ENCODE results near the gene LCN9. TPM values are rescaled to one million over a fixed set of nuclear protein-coding genes. Genes with fewer than 3 reads are reported as not detected.
"Not testable (repeated sequence)": the region's sequence is repeated elsewhere in the genome, so short reads cannot be mapped to it uniquely, and the experiment has no call there.

LCN9 gene, protein sequence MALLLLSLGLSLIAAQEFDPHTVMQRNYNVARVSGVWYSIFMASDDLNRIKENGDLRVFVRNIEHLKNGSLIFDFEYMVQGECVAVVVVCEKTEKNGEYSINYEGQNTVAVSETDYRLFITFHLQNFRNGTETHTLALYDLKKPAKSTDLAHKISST
- total RNA-seq: not detected in 2 replicates

GRCh38 chr9:135662758-135663450 lies at the start of gene LCN9:
Gene LCN9 (plus strand): TSS chr9:135663309. CDS start chr9:135663322, 13 bp downstream.
- DNase-seq (ENCODE audit: low read depth in 2 of 2): no peak

DNA sequence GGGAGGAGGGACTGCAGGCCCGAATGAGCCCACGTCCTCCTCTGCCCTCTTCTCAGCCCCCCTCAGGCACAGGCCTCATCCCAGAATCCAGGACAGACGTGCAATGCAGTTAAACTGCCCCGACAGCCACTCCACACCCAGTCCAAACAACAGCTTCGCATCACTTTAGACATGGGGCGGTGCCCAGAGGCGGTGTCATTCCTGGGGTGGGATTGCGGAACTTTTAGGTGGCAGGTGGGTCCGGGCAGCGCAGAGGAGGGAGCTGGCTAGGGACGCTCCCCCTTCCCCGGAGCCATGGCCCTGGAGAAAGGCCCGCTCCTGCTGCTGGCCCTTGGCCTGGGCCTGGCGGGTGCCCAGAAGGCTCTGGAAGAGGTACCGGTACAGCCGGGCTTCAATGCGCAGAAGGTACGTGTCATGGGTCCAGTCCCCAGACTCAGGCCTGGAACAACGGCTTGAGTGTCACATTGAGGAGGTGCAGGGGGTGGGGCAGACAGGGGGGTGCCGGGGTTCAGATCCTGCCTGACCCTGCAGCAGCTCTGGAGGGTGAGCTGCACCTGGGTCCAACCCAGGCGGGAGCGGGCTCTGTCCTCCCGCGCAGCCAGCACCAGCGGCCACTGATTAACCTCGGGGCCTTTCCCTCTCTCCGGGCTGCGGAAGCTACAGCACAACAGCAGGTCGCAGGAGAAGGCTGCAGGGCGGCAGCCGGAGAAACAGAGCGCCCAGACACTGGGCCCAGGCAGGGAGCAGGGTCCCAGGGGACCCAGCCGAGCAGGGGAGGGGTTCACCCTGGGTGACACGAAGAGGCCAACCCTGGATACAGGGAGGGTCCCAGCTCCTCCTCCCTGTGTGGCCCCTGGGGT lies 48.9 kb upstream of the LCN9 start:
- no peak for DNase-seq (ENCODE audit: low read depth in 2 of 2)

DNA sequence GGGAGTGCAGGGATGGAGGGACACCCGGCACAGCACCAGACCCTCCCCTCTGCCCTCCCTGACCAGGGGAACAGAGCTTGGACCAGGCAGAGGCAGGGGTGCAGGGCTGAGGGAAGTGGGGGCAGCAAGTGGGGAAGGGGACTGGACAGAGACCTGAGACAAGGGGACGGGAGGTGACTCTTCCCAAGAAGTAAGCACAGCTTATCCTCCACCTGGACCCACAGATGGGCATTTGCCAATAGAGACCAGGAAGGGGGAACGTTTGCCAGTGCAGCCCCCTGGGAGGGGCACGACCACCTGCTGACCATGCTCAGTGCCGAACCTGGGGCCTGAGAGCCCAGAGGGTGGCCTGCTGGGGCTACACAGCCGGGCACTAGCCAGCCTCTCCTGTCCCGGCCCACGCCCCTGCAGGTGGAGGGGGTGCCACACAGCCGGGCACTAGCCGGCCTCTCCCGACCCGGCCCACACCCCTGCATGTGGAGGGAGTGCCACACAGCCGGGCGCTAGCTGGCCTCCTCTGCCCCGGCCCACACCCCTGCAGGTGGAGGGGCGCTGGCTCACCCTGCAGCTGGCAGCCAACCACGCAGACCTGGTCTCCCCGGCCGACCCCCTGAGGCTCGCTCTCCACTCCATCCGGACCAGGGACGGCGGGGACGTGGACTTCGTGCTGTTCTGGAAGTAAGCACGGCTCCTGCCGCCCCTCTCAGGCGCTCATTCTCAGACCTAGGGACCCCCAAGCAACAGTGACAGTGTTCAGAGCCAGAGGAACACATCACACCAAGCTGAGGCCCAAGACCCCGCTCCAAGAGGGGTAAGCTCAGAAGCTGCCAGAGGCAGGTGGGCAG lies 48.1 kb upstream of the LCN9 start:
- no peak for DNase-seq (ENCODE audit: low read depth in 2 of 2)

DNA sequence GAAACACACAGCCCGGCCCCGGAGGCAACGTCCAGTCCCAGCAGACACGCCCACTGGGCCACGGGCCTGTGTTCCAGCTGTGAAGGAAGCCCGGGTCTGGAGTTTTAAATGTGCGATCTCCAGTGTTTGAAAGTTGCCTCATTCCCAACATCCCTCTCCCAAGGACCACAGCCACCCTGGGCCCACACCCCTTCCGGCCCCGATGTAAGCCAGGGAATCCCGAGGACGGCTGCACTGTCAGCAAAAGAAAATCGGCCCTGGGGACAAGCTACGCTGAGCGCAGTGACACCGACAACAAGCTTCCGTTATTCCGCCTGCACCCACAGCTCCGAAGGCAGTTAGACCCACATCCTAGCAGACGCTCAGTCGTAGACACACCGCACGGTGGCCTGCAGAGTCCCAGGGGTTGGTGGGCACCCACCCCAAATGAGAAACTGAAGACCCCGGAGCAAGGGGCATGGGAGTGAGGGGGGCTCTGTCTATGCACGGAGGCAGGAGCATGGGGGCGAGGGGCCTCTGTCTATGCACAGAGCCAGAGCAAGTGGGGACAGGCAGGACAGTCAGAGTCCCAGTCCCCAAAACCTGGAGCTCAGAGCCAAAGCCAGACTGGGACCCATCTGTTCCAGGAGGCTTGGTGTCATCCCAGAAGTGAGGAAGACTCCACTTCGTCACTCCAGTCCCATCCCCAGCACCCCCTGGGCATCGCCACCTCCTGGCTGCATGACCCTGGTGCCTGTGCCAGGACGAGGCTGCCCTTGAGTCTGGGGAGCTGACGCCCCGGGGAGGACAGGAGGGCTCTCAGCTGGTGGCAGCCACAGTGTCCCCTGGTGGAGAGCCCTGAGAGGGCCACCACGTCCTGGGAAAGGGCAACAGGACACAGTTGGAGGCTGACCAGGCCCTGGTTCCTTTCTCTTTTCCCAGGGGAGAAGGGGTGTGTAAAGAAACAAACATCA lies 47.2 kb upstream of the LCN9 start:
- DNase-seq (ENCODE audit: low read depth in 2 of 2): no peak

DNA sequence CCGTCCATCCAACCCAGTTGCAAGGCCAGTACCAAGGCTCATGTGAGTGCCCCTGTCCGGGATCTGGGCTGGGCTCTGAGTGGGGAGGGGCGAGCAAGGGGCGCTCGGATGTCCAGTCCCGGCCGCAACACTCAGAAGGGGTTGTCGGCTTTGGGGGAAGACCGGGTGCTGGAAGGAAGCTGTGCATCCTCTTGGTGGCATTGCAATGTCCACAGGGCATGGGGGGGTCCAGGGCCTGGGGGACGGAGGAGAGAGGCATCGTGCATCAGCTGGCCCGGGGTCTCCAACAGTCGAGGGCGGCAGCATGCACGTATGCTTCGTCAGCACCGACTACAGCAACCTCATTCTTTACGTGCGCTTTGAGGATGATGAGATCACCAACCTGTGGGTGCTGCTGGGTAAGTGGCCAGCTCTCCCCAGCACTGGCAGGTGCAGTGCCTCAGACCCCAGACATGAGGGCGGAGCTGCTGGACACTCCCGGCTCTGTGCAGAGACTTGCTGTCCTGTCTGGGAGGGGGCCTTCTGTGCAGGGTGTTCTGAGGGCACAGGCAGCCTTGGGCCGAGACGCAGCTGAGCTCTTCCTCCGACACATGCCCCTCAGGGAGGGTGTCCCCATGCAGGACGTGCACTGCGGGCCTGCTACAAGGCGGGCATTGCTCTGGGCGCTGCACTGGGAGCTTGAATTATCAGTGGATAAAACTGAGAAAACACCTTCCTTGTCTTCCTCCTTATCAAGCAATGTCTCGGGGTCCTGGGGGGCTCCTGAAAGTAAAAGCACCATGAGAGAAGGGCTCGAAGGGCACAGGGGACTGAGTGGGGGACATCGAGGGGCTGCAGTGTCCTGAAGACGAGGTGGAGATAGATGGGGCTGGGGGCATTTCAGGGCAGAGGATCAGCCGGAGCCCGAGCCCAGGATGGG lies 46.2 kb upstream of the LCN9 start:
- no peak for DNase-seq (ENCODE audit: low read depth in 2 of 2)

DNA sequence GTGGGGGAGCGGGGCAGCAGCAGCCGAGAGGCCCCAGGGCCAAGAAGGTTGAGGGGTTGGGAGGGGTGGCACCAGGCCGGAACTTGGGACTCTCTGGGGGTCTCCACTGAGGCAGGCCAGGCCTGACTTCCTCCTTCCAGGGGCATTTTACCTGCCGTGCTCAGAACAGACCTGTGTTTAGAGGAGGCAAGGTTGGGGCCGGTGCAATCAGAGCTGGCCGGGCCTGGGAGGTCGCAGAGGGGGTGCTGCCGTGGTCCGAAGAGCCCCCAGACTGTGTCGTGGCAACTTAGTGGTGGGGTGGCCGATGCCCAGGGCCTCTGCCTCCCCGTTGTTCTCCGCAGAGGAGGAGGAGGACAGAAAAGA lies 45.6 kb upstream of the LCN9 start:
- no peak for DNase-seq (ENCODE audit: low read depth in 2 of 2)

GRCh38 chr9:135617991-135618411 lies 45.1 kb upstream of the LCN9 start:
- no peak for DNase-seq (ENCODE audit: low read depth in 2 of 2)

DNA sequence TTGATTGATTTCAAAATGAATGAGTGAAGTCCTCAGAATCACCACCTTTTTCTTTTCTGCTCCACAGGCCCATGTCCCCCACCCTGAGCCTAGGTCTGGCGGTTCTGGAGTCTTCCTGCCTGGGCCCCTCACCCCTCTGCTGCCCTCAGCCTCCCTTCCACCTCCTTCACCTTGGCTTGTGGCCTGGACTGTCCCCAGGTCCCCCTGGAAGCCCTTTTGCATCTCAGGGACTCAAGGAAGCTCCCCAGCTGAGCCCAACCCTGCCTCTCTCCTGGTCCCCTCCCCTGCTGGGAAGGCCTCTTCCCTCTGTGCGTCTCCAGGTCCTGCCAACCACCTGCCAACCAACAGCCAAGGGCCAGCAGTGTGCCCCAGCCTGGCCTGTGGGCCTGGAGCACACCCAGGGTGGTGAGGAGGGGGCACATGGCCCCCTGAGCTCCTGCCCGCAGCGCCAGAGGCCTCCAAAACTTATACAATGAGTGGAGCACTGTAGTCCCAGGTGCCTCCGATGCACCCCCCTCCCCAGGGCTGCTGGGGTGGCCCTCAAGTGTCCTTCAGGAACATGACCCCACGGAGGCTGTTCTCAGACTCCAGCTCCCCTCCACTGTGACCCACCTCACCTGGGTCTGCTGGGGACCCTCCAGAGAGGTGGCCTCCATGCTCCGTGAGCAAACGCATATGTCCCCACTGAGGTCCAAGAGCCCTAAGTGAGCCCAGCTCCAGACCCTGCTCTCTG lies 44.1 kb upstream of the LCN9 start:
- no peak for DNase-seq (ENCODE audit: low read depth in 2 of 2)

- DNase-seq (ENCODE audit: low read depth in 2 of 2): no peak
These were observed 43.6 kb upstream of the LCN9 start for GRCh38 chr9:135619599-135619886.

DNA sequence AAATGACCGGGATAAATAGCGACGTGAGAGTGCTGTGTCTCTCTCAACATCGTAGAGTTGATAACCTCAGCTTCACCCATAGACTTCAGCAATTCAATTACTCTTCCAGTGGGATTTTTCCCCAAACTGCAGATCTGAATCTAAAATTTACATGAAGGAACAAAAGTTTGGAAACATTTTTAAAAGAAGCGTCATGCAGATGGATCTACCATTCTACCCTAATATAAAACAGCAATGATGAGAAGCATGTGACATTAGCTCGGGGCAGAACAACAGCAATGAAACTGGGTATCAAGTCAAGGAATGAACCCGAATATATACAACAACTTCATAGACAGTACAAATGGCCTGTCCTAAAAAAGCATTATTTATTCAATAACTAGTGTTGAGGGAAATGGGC lies 42.6 kb upstream of the LCN9 start:
- DNase-seq (ENCODE audit: low read depth in 2 of 2): no peak

- DNase-seq (ENCODE audit: low read depth in 2 of 2): no peak
These were observed 40.6 kb upstream of the LCN9 start for GRCh38 chr9:135622415-135623020.

GRCh38 chr9:135624282-135624681 lies 38.8 kb upstream of the LCN9 start:
- DNase-seq (ENCODE audit: low read depth in 2 of 2): no peak

GRCh38 chr9:135632841-135633240 lies 30.3 kb upstream of the LCN9 start:
- no peak for DNase-seq (ENCODE audit: low read depth in 2 of 2)

- not testable (repeated sequence) for DNase-seq (ENCODE audit: low read depth in 2 of 2)
These were observed 26.1 kb upstream of the LCN9 start for GRCh38 chr9:135636930-135637530.

GRCh38 chr9:135639196-135639595 lies 23.9 kb upstream of the LCN9 start, which contains the start of gene GLT6D1:
Gene GLT6D1 (minus strand): TSS chr9:135639540. CDS start chr9:135639187, 353 bp downstream.
- no peak for DNase-seq (ENCODE audit: low read depth in 2 of 2)

DNA sequence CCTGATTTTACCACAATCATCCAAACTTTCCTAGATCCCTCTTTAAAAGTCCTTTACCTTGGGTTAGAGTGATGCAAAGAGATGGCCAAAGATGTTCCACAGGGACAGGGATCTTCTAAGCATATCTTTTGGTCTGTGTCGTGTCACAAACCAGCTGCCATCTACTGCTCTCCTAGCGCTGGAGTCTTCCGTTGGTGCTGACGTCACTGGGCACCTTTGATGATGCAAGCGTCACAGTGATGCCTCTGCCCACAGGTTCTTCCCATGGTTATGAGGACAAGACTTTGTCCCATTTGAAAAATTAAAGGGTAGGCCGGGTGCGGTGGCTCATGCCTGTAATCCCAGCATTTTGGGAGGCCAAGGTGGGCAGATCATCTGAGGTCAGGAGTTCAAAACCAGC lies 22.1 kb upstream of the LCN9 start:
- DNase-seq (ENCODE audit: low read depth in 2 of 2): no peak

- DNase-seq (ENCODE audit: low read depth in 2 of 2): peak in 1 of 2 donors; percentile 61
These were observed 21.4 kb upstream of the LCN9 start for GRCh38 chr9:135641745-135642144.

GRCh38 chr9:135644631-135645218 lies 18.4 kb upstream of the LCN9 start:
- DNase-seq (ENCODE audit: low read depth in 2 of 2): no peak

All from dermis microvascular lymphatic vessel endothelial cell (primary cell).